Epithelial cell of esophagus (primary cell): ENCODE measurements around the gene PHLDB2.

Source experiments
- DNase-seq: peaks from one replicate; pipeline ENCODE4 v3.0.0; 2010; ENCODE audit warnings: low read depth
- H3K4me3 ChIP-seq: 2 replicates; pipeline ENCODE4 v1.5.1; 2011; ENCODE audit warnings: mild to moderate bottlenecking, low read length, control low read depth
- CTCF ChIP-seq: IDR thresholded peaks from 2 replicates; pipeline ENCODE4 v1.5.1; 2011; ENCODE audit warnings: low read depth, mild to moderate bottlenecking, low read length, control low read depth, inconsistent platforms; ENCODE audit not compliant: insufficient read depth; ENCODE audit errors: missing control alignments

PHLDB2 gene

GRCh38 chr3:111848283-111848682 is 10.8 kb upstream of the PHLDB2 start:
- DNase-seq = no peak
- no peak overlapping the region for H3K4me3 ChIP-seq
- no peak for TF ChIP-seq CTCF

GRCh38 chr3:111848778-111849177 is 10.3 kb upstream of the PHLDB2 start:
- H3K4me3 ChIP-seq = no peak overlapping the region
- no peak for TF ChIP-seq CTCF
- peak; percentile 69 for DNase-seq

GRCh38 chr3:111850537-111850936 is 8.5 kb upstream of the PHLDB2 start:
- DNase-seq = peak; percentile 81
- no peak overlapping the region for H3K4me3 ChIP-seq
- no peak for TF ChIP-seq CTCF

GRCh38 chr3:111851511-111851954 is 7.5 kb upstream of the PHLDB2 start:
- DNase-seq = no peak
- no peak overlapping the region for H3K4me3 ChIP-seq
- TF ChIP-seq CTCF = no peak

GRCh38 chr3:111852540-111852939 is 6.5 kb upstream of the PHLDB2 start:
- no peak for DNase-seq
- no peak for TF ChIP-seq CTCF
- H3K4me3 ChIP-seq = no peak overlapping the region

GRCh38 chr3:111853068-111853467 is 6.0 kb upstream of the PHLDB2 start:
- TF ChIP-seq CTCF = no peak
- DNase-seq = no peak
- H3K4me3 ChIP-seq = no peak overlapping the region

GRCh38 chr3:111854990-111855389 is 4.1 kb upstream of the PHLDB2 start:
- no peak for TF ChIP-seq CTCF
- no peak overlapping the region for H3K4me3 ChIP-seq
- no peak for DNase-seq
